CD4-positive, alpha-beta T cell treated with Interferon gamma for 1 hour (primary cell): ENCODE measurements around the gene ZBED1.
"Not testable (repeated sequence)": the region's sequence is repeated elsewhere in the genome, so short reads cannot be mapped to it uniquely, and the experiment has no call there.

ENCODE experiments used
- DNase-seq: peaks from one replicate; pipeline ENCODE4 v3.0.0-alpha.2; 2020

Gene ZBED1

DNA sequence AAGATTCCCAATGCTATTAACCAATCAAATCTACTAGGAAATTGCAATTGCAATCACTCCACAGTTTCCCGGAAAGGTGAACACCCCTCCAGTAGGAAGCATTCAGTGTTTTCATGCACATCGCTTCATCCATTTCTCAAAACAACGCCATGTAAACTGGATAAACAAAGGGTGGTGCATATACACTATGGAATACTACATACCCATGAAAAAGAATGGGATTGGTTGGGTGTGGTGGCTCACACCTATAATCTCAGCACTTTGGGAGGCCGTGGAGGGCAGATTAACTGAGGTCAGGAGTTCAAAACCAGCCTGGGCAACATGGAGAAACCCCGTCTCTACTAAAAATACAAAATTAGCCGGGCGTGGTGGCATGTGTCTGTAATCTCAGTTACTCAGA is 29.1 kb downstream of the ZBED1 start:
- DNase-seq: no peak

DNA sequence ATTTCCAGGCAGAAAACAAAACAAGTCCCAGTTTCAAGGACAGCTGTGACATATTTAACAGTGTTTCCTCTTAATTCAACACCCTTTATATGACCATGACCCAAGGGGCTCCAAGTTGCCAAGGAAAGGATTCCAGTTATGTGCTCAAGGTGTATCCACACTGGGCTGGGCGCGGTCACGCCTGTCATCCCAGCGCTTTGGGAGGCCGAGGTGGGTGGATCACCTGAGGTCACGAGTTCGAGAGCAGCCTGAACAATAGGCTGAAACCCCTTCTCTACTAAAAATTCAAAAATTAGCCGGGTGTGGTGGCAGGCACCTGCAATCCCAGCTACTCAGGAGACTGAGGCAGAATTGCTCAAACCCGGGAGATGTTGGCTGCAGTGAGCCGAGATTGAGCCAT is 29.6 kb downstream of the ZBED1 start:
- not testable (repeated sequence) for DNase-seq

DNA sequence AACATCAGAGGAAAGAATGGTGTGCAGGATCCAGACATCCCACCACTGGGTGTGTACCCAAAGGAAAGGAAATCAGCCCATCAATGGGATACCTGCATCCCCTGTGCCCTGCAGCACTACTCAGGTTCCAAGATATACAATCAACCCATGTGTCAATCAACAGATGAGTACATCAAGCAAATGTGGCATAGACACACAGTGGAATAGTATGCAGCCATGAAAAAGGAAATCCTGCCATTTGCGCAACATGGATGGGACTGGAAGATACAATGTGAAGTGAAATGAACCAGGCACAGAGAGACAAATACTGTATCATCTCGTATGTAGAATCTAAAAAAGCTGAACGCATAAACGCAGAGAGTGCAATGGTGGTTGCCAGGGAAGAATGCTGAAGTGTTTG is 30.9 kb downstream of the ZBED1 start:
- not testable (repeated sequence) for DNase-seq

DNA sequence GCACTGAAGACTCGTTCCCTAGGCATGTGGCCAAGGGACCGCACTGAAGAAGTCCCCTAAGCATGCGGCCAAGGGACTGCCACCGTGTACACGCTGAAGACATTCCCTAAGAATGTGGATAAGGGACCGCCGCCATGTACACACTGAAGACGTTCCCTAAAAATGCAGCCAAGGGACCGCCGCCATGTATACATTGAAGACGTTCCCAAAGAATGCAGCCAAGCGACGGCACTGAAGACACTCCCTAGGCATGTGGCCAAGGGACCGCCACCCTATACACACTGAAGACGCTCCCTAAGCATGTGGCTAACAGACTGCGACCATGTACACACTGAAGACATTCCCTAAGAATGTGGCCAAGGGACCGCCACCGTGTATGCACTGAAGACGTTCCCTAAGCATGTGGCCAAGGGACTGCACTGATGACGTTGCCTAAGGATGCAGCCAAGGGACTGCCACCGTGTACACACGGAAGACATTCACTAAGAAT is 31.5 kb downstream of the ZBED1 start:
- no peak for DNase-seq

DNA sequence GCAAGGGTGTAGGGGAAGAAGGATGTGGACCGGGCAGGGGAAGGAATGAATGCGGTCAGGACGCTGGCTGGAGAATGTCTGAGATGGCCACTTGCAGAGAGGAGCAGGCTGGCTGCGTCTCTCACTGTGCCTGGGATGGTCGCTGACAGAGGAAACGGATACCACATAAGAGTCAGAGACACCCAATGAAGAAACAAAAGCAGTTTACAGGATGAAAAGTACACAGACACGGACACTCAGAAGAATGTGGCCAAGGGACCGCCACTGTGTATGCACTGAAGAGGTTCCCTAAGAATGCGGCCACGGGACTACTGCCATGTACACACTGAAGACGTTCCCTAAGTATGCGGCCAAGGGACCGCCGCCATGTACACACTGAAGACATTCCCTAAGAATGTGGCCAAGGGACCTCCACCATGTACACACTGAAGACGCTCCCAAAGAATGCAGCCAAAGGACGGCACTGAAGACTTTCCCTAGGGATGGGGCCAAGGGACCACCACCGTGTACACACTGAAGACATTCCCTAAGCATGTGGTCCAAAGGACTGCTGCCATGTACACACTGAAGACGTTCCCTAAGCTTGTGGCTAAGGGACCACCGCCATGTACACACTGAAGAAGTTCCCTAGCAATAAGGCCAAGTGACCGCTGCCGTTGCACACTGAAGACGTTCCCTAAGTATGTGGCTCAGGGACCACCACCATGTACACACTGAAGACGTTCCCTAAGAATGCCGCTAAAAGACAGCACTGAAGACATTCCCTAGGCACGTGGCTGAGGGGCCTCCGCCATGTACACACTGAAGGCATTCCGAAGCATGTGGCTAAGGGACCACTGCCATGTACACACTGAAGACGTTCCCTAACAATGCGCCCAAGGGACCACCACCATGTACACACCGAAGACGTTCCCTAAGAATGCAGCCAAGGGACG is 32.2 kb downstream of the ZBED1 start:
- no peak for DNase-seq

DNA sequence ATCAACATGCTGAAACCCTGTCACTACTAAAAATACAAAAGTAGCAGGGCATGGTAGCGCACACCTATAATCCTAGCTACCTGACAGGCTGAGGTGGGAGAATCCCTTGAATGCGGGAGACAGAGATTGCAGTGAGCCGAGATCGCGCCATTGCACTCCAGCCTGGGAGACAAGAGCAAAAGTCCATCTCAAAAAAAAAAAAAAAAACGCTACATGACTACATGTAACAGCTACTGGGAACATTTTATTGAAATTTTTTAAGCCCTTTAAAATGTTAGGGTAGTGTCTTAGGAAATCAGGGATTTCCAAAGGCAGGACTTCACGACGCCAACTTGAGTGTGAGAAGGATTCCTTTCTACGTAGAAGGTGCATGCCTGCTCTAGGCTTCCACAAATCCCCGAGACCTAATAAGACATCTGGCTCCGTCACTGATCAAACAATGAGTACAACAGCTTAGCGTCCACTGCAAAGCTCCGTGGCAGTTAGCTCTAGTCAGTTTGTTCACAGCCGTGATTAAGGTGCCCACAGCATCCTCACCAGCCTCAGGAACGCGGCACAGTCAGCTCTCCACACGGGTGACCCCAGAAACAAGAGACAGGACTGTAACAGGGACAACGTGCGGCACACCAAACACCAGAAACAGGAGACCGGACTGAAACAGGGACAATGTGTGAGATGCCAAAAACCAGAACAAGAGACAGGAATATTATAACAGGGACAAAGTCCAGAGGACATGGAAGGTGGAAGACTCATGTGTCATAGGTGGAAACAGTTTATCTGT is 33.7 kb downstream of the ZBED1 start:
- no peak for DNase-seq

DNA sequence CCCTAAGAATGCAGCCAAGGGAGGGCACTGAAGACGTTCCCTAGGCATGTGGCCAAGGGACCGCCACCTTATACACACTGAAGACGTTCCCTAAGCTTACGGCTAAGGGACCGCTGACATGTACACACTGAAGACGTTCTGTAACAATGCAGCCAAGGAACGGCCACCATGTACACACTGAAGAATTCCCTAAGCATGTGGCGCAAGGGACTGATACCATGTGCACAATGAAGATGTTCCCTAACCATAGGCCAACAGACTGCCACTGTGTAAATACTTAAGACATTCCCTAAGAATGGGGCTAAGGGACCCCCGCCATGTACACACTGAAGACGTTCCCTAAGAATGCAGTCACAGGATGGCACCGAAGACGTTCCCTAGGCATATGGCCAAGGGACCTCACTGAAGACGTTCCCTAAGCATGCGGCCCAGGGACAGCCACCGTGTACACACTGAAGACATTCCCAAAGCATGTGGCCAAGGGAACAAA is 36.1 kb downstream of the ZBED1 start:
- DNase-seq: no peak

DNA sequence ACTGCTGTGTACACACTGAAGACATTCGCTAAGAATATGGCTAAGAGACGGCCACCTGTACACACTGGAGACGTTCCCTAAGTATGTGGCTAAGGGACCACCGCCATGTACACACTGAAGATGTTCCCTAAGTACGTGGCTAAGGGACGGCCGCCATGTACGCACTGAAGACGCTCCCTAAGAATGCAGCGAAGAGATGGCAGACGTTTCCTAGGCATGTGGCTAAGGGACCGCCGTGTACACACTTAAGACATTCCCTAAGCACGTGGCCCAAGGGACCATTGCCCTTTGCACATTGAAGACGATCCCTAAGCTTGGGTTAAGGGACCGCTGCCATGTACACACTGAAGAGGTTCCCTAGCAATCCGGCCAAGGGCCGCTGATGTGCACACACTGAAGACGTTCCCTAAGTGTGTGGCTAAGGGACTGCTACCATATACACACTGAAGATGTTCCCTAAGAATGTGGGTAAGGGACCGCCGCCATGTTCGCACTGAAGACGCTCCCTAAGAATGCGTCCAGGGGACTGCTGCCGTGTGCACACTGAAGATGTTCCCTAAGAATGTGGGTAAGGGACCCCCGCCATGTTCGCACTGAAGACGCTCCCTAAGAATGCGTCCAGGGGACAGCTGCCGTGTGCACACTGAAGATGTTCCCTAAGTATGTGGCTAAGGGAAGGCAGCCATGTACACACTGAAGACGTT is 36.7 kb downstream of the ZBED1 start:
- no peak for DNase-seq

DNA sequence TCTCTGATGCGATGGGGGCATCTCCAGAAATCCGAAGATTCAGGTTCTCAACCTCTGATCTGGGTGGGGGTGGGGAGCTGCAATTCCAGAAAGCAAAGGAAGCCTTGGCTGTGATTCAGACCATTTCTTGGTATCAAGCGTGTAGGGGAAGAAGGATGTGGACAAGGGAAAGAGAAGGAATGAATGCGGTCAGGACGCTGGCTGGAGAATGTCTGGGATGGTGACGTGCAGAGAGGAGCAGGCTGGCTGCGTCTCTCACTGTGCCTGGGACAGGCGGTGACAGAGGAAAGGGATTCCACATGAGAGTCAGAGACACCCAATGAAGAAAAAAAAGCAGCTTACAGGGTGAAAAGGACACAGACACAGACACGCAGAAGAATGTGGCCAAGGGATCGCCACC is 37.3 kb downstream of the ZBED1 start:
- DNase-seq: not testable (repeated sequence)

DNA sequence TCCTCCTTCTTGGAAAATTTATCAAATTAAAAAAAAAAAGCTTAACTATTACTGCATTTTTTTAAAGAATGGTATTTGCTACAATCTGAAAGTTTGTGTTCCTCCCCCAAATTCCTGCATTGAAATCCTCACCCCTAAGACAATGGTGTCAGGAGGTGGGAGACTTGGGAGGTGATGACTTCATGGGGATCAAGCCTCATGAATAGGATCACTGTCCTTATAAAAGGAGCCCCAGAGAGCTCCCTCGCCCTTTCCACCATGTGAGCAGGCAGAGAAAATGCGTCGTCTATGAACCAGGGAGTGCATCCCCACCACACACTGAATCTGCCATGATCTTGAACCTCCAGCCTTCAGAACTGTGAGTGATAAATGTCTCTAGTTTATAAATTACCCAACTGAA is 38.0 kb downstream of the ZBED1 start:
- DNase-seq: no peak

DNA sequence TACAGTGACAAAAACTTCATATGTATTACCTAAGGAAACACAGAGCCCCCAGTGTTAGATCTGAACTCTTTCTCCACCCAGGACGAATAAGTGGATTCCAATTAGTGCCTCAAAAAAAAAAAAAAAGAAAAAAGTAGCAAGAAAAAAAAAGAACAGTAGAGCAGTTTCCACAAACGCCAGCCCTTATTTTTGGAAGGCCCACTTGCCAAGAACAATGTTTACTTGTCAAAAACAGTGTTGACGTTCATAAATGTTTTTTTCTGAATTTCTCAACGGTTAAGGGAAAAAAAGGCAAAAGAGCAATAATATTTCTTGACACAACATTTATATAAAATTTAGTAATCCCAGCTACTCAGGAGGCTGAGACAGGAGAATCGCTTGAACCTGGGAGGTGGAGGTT is 38.7 kb downstream of the ZBED1 start:
- DNase-seq: no peak

DNA sequence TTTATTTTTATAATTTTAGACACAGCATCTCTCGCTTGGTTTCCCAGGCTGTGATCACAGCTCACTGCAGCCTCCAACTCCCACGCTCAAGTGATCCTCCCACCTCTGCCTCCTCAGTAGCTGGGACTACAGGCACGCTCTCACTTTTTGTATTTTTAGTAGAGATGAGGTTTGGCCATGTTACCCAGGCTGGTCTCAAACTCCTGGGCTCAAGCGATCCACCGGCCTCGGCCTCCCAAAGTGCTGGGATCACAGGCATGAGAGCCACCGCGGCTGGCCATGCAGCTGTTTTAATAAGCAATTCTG is 39.1 kb downstream of the ZBED1 start:
- DNase-seq: no peak

DNA sequence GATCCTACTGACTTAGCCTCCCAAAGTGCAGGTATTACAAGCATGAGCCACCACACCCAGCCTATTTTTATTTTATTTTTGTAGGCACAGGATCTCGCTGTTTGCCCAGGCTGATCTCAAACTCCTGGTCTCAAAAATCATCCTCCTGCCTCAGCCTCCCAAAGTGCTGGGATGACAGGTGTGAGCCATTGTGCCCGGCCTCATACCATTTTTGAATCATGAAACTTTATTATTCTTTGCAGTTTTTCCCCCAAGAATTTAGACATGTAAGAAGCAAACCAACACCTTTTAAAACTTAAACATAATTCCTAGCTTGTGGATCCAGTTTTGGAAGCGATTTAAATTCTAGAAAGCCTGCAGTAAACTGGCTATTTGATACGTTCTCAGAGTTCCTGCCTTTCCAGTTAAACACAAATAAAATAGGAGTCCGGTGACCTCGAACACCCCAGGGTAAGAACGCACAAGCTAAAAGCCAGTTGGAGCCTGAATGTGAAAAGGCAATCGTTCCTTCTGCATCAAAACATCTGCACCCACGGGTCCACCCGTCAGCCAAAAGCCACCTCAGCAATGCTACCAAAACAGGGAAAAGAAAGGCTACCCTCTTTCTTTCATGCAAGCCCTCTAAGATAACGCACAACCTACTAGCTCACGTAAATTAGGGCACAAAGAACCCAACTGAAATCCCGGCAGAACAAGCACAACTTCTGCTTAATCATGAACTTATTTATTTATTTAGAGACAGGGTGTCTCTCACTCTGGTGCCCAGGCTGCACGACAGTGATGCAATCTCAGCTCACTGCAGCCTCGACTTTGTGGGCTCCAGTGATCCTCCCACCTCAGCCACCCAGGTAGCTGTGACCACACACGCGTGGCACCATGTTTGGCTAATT is 39.7 kb downstream of the ZBED1 start:
- not testable (repeated sequence) for DNase-seq

DNA sequence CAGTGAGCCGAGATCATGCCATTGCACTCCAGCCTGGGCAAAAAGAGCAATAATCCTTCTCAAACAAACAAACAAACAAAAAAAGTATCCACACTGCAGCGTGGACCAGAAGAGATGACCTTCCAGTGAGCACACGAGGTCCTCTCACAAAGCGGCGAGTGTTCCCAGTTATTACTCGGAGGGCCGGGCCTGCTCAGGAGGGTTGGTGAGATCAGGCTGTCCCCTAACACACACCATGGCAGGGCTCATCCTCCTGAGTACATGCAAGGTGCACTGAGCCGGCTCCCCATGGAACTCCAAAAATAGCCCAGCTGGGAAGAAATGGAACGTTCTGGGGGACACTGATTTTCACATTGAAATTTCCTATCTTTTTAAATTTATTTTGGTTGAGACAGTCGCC is 40.7 kb downstream of the ZBED1 start:
- not testable (repeated sequence) for DNase-seq

DNA sequence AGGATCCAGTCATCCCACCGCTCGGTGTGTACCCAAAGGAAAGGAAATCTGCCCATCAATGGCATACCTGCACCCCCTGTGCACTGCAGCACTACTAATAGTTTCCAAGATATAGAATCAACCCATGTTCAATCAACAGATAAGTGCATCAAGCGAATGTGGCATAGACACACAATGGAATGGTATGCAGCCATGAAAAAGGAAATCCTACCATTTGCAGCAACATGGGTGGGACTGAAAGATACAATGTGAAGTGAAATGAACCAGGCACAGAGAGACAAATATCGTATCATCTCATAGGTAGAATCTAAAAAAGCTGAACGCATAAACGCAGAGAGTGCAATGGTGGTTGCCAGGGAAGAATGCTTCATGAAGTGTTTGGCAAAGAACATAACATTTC is 42.5 kb downstream of the ZBED1 start:
- DNase-seq: no peak

DNA sequence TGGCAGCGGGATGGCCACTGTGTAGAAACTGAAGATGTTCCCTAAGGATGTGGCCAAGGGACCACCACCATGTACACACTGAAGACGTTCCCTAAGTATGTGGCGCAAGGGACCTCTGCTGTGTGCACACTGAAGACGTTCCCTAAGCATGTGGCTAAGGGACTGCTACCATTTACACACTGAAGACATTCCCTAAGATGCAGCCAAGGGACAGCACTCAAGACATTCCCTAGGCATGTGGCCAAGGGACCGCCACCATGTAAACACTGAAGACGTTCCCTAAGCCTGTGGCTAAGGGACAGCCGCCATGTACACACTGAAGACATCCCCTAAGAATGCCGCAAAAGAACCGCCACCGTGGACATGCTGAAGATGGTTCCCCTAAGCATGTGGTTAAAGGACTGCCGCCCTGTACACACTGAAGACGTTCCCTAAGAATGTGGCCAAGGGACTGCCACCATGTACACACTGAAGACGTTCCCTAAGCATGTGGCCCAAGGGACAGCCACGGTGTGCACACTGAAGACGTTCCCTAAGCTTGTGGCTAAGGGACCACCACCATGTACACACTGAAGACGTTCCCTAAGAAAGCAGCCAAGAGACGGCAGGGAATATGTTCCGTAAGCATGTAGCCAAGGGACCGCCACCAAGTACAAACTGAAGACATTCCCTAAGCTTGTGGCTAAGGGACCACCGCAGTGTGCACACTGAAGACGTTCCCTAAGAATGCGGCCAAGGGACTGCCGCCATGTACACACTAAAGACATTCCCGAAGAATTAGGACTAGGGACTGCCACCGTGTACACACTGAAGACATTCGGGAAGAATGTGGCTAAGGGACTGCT is 43.3 kb downstream of the ZBED1 start:
- no peak for DNase-seq

DNA sequence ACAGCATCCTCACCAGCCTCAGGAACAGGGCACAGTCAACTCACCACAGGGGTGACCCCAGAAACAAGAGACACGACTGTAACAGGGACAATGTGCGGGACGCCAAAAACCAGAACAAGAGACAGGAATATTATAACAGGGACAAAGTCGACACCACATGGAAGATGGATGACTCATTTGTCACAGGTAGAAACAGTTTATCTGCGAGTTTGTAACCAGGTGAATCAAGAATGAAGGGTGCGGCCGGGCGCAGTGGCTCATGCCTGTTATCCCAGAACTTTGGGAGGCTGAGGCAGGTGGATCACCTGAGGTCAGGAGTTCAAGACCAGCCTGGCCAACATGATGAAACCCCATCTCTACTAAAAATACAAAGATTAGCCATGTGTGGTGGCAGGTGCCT is 44.7 kb downstream of the ZBED1 start:
- DNase-seq: not testable (repeated sequence)

DNA sequence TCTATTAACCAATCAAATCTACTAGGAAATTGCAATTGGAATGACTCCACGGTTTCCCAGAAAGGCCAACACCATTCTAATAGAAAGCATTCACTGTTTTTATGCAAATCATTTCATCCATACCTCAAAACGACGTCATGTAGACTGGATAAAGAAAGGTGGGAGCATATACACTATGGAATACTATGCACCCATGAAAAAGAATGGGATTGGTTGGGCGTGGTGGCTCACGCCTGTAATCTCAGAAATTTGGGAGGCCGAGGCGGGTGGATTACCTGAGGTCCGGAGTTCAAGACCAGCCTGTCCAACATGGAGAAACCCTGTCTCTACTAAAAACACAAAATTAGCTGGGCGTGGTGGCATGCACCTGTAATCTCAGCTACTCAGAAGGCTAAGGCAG is 46.2 kb downstream of the ZBED1 start:
- DNase-seq: not testable (repeated sequence)

DNA sequence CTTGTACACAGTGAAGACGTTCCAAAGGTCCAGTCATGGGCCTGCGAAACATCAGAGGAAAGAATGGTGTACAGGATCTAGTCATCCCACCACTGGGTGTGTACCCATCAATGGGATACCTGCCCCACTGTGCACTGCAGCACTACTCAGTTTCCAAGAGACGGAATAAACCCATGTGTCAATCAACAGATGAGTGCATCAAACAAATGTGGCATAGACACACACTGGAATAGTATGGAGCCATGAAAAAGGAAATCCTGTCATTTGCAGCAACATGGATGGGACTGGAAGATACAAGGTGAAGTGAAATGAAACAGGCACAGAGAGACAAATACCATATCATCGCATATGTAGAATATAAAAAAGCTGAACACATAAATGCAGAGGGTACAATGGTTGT is 48.0 kb downstream of the ZBED1 start:
- no peak for DNase-seq

DNA sequence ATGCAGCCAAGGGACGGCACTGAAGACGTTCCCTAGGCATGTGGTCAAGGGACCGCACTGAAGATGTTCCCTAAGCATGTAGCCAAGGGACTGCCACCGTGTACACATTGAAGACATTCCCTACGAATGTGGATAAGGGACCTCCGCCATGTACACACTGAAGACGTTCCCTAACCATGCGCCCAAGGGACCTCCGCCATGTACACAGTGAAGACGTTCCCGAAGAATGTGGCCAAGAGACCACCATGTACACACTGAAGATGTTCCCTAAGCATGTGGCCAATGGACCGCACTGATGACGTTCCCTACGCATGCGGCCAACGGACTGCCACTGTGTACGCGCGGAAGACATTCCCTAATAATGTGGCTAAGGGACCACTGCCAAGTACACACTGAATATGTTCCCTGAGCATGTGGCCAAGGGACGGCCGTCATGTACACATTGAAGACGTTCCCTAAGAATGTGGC is 48.4 kb downstream of the ZBED1 start:
- no peak for DNase-seq
